Stomach smooth muscle (tissue), 2 donors: ENCODE measurements around the gene KCTD21.

Experiments
- H3K27ac ChIP-seq: one replicate; pipeline ENCODE4 v1.7.0; 2013; ENCODE audit warnings: mild to moderate bottlenecking, low read length, inconsistent platforms
- H3K27me3 ChIP-seq, 2 donors: one replicate each; pipeline ENCODE4 v1.7.0; 2013; ENCODE audit warnings: low read length in 2 of 2; ENCODE audit not compliant: insufficient read depth in 2 of 2, control insufficient read depth in 1 of 2
- H3K36me3 ChIP-seq, 2 donors: one replicate each; pipeline ENCODE4 v1.7.0; 2013; ENCODE audit warnings: low read length in 2 of 2; ENCODE audit not compliant: control insufficient read depth in 2 of 2, insufficient read depth in 2 of 2
- H3K4me1 ChIP-seq: one replicate; pipeline ENCODE4 v1.7.0; 2013; ENCODE audit warnings: low read length; ENCODE audit not compliant: control insufficient read depth, insufficient read depth
- H3K4me3 ChIP-seq, 2 donors: one replicate each; pipeline ENCODE4 v1.7.0; 2013; ENCODE audit warnings: low read length in 2 of 2
- H3K9ac ChIP-seq, 2 donors: one replicate each; pipeline ENCODE4 v1.7.0; 2013; ENCODE audit warnings: low read length in 2 of 2, mild to moderate bottlenecking in 1 of 2
- H3K9me3 ChIP-seq, 2 donors: one replicate each; pipeline ENCODE4 v1.7.0; 2013; ENCODE audit warnings: low read length in 2 of 2; ENCODE audit not compliant: control insufficient read depth in 2 of 2
- donor health status: healthy.
- donor health status: Pancreatic carcinoma.

KCTD21 gene

GRCh38 chr11:78209478-78209877, 21.1 kb upstream of the KCTD21 start:
- H3K4me1 ChIP-seq, result no peaks in the 10 kb centered on the region
- H3K4me3 ChIP-seq, result no peak overlapping the region
- no peak overlapping the region for H3K9ac ChIP-seq
- H3K9me3 ChIP-seq, result no peaks in the 10 kb centered on the region
- H3K27me3 ChIP-seq, result no peaks in the 10 kb centered on the region
- no peak overlapping the region for H3K27ac ChIP-seq
- peaks cover 33 to 46% of the 10 kb centered on the region in 2 donors for H3K36me3 ChIP-seq

- no peak overlapping the region for H3K27ac ChIP-seq
- H3K4me3 ChIP-seq, result no peak overlapping the region
- H3K9ac ChIP-seq, result no peak overlapping the region
- H3K4me1 ChIP-seq, result no peaks in the 10 kb centered on the region
- H3K9me3 ChIP-seq, result no peaks in the 10 kb centered on the region
- peaks cover 34 to 44% of the 10 kb centered on the region in 2 donors for H3K36me3 ChIP-seq
- no peaks in the 10 kb centered on the region for H3K27me3 ChIP-seq
Measured at GRCh38 chr11:78208257-78209165, 20.1 kb upstream of the KCTD21 start.

GRCh38 chr11:78207532-78208256, 19.3 kb upstream of the KCTD21 start:
- Histone ChIP-seq H3K36me3 (peaks cover 35 to 49% of the 10 kb centered on the region in 2 donors), H3K9ac (no peak overlapping the region), H3K4me1 (no peaks in the 10 kb centered on the region), H3K27me3 (no peaks in the 10 kb centered on the region), H3K9me3 (no peaks in the 10 kb centered on the region), H3K27ac (no peak overlapping the region), H3K4me3 (no peak overlapping the region)

GRCh38 chr11:78205691-78206090, 17.3 kb upstream of the KCTD21 start:
- H3K4me1 ChIP-seq, result no peaks in the 10 kb centered on the region
- no peak overlapping the region for H3K4me3 ChIP-seq
- H3K9ac ChIP-seq, result no peak overlapping the region
- no peaks in the 10 kb centered on the region for H3K27me3 ChIP-seq
- no peaks in the 10 kb centered on the region for H3K9me3 ChIP-seq
- no peak overlapping the region for H3K27ac ChIP-seq
- peaks cover 41 to 53% of the 10 kb centered on the region in 2 donors for H3K36me3 ChIP-seq

DNA sequence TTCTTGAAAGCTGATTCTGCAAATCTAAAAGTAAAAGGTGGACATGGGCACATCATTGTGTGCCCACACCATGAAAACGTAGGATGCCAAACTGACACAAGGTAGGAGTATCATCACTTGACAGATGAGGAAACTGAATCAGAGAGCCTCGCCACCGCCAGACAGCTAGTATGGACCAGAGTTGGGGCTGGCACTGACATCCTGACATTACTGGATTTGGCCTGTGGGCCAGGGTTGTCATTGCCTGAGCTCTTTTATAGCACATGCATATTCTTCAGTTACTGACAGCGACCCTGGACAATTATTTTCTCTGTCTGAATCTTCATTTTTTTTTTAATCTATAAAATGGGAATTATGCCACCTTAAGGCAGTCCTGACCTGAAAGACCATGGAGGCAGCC, 16.8 kb upstream of the KCTD21 start:
- no peaks in the 10 kb centered on the region for H3K9me3 ChIP-seq
- H3K36me3 ChIP-seq, result peaks cover 41 to 55% of the 10 kb centered on the region in 2 donors
- no peaks in the 10 kb centered on the region for H3K4me1 ChIP-seq

DNA sequence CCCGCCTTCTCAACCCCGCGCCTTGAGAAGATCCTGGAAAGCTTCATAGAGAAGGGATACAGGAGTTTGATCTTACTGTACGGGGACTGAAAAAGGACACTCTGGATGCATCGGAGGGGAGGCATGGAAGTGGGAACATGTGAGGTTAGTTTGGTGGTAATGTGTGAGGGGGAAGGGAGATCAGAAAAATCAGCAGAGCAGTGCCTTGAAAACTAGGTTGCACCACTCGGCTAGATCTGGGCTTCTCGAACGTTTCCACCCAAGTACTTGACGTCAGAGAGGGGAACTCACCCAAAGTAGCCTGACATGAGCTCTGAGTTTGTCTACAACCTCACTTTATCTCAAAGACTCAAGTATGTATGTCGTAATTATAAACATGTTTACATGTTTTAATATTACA, 14.8 kb upstream of the KCTD21 start:
- no peak overlapping the region for H3K27ac ChIP-seq
- H3K27me3 ChIP-seq, result no peaks in the 10 kb centered on the region
- H3K9me3 ChIP-seq, result no peaks in the 10 kb centered on the region
- H3K36me3 ChIP-seq, result peaks cover 38 to 42% of the 10 kb centered on the region in 2 donors
- no peaks in the 10 kb centered on the region for H3K4me1 ChIP-seq
- H3K9ac ChIP-seq, result no peak overlapping the region
- no peak overlapping the region for H3K4me3 ChIP-seq

More for the DNA sequence above, 16.8 kb upstream of the KCTD21 start:
- H3K27me3 ChIP-seq, result no peaks in the 10 kb centered on the region
- no peak overlapping the region for H3K9ac ChIP-seq
- H3K4me3 ChIP-seq, result no peak overlapping the region
- H3K27ac ChIP-seq, result no peak overlapping the region

DNA sequence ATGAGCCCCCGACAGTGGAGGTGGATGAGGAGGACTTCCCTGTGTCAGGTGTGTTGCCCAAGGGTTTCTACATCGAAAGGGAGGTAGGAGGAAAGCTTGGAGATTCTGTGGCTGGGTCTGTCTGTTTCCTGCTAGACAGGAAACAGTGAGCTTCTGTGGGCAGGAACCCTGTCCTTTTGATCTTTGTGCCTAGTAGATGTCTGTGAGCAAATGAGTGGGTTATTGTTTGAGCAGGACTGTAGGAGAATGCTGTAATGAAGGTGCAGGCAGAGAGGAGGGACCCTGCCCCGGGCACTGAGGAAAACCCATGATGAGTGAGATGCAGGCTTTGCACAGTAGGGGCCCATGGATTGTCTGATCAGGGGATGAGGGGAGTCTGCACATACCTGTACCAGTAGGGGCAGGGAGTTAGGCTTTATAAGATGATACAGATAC, 14.3 kb upstream of the KCTD21 start:
- H3K4me3 ChIP-seq, result no peak overlapping the region
- no peak overlapping the region for H3K27ac ChIP-seq
- no peaks in the 10 kb centered on the region for H3K27me3 ChIP-seq
- H3K36me3 ChIP-seq, result peaks cover 34 to 42% of the 10 kb centered on the region in 2 donors
- H3K9ac ChIP-seq, result no peak overlapping the region
- no peaks in the 10 kb centered on the region for H3K9me3 ChIP-seq
- no peaks in the 10 kb centered on the region for H3K4me1 ChIP-seq

- Histone ChIP-seq H3K4me1 (no peaks in the 10 kb centered on the region), H3K27me3 (no peaks in the 10 kb centered on the region), H3K27ac (no peak overlapping the region), H3K36me3 (peaks cover 26 to 38% of the 10 kb centered on the region in 2 donors), H3K4me3 (no peak overlapping the region), H3K9ac (no peak overlapping the region), H3K9me3 (no peaks in the 10 kb centered on the region)
Measured at GRCh38 chr11:78201096-78201818, 12.8 kb upstream of the KCTD21 start.

GRCh38 chr11:78200553-78200952, 12.1 kb upstream of the KCTD21 start:
- no peak overlapping the region for H3K4me3 ChIP-seq
- no peaks in the 10 kb centered on the region for H3K9me3 ChIP-seq
- H3K9ac ChIP-seq, result no peak overlapping the region
- H3K27ac ChIP-seq, result no peak overlapping the region
- peaks cover 26 to 35% of the 10 kb centered on the region in 2 donors for H3K36me3 ChIP-seq
- H3K4me1 ChIP-seq, result no peaks in the 10 kb centered on the region
- H3K27me3 ChIP-seq, result no peaks in the 10 kb centered on the region

DNA sequence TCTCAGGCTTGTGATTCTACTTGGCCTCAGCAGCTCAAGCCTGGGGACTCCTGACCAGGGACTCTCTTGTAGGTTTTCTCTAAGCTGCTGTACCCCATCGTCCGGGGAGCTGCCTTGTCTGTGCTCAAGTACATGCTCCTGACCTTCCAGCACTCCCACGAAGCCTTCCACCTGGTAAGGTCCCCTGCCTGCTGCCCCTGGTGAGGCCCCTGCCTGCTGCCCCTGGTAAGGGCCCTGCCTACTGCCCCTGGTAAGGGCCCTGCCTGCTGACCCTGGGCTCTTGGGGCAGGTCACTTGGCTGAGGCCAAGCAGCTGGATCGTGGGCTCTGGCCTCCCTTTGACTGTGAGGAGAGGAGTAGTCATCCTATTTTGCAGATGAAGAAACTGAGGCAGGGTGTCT, 11.6 kb upstream of the KCTD21 start:
- Histone ChIP-seq H3K27ac (no peak overlapping the region), H3K9ac (no peak overlapping the region), H3K27me3 (no peaks in the 10 kb centered on the region), H3K9me3 (no peaks in the 10 kb centered on the region), H3K36me3 (peaks cover 25 to 35% of the 10 kb centered on the region in 2 donors), H3K4me3 (no peak overlapping the region), H3K4me1 (no peaks in the 10 kb centered on the region)
